ENCODE results near the gene SPATA17.
"Not testable (repeated sequence)": the region's sequence is repeated elsewhere in the genome, so short reads cannot be mapped to it uniquely, and the experiment has no call there.

SPATA17 gene

DNA sequence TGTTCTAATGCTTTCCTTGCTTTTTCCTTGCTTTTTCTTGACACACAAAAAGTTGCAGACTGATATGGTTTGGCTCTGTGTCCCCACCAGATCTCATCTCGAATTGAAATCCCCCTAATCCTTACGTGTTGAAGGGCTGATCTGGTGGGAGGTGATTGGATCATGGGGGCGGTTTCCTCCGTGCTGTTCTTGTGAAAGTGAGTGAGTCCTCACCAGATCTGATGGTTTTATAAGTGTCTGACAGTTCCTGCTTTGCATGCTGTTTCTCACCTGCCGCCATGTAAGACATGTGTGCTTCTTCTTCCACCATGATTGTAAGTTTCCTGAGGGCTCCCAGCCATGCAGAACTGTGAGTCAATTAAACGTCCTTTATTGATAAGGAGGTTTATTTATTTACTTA lies 11.3 kb downstream of the SPATA17 start:
- DNase-seq, result no peak
- no peak overlapping the region for H3K27ac Mint-ChIP-seq
- peaks cover 23 to 41% of the 10 kb centered on the region in 2 donors for H3K27me3 Mint-ChIP-seq
- peaks cover 0 to 2% of the 10 kb centered on the region in 2 donors for H3K9me3 Mint-ChIP-seq
- ATAC-seq (replicated peaks), result no peak
- H3K36me3 Mint-ChIP-seq, result no peaks in the 10 kb centered on the region
- H3K4me1 Mint-ChIP-seq, result no peaks in the 10 kb centered on the region
- H3K4me3 Mint-ChIP-seq, result no peak overlapping the region

- Mint-ChIP-seq H3K36me3 (no peaks in the 10 kb centered on the region), H3K9me3 (no peaks in the 10 kb centered on the region), H3K4me3 (no peak overlapping the region), H3K4me1 (no peaks in the 10 kb centered on the region), H3K27me3 (peaks cover 9 to 18% of the 10 kb centered on the region in 2 donors), H3K27ac (no peak overlapping the region)
- DNase-seq (no peak), ATAC-seq (replicated peaks) (no peak)
These were observed 16.6 kb downstream of the SPATA17 start for GRCh38 chr1:217647791-217648190.

GRCh38 chr1:217650674-217651073 lies 19.5 kb downstream of the SPATA17 start:
- no peaks in the 10 kb centered on the region for H3K4me1 Mint-ChIP-seq
- no peaks in the 10 kb centered on the region for H3K9me3 Mint-ChIP-seq
- H3K36me3 Mint-ChIP-seq, result no peaks in the 10 kb centered on the region
- peaks cover 8 to 12% of the 10 kb centered on the region in 2 donors for H3K27me3 Mint-ChIP-seq
- H3K27ac Mint-ChIP-seq, result no peak overlapping the region
- no peak overlapping the region for H3K4me3 Mint-ChIP-seq
- DNase-seq (no peak), ATAC-seq (replicated peaks) (no peak)

DNA sequence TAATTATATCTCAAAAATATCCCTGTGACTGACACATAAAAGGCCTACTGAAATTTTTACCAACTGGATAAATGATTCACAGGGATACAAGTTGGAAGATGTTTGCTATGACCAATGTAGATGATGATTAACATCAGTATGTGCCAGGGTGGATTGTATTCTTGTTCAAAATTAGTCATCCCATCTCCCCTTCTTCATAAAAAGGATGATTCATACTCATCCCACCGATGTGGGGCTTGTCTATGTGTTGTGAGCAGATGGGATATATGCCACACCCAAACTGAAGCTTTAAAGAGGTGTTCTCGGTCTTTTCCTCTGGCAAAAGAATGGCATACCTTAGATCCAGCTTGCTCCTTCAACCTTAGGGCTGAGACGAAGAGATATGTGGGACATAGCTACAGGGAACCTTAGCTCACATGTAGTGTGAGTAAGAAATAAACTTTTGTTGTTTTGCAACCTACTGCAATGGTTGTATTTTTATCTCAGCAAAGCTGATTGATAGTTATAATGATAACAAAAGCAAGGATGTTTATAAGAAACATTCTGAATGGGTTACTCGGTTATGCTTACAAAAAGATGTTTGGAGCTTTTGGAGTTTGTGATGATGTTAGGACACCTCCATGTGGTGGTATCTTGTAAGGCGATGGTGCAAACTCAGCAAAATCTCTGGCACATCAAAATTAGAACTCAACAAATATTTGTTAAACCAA lies 29.4 kb downstream of the SPATA17 start:
- H3K9me3 Mint-ChIP-seq, result peaks cover 0 to 3% of the 10 kb centered on the region in 2 donors
- peak in 1 of 2 donors; percentile 34 for ATAC-seq (replicated peaks)
- DNase-seq, result no peak
- no peaks in the 10 kb centered on the region for H3K4me1 Mint-ChIP-seq
- peaks cover 0 to 13% of the 10 kb centered on the region in 2 donors for H3K27me3 Mint-ChIP-seq
- no peak overlapping the region for H3K4me3 Mint-ChIP-seq
- no peak overlapping the region for H3K27ac Mint-ChIP-seq
- H3K36me3 Mint-ChIP-seq, result no peaks in the 10 kb centered on the region

GRCh38 chr1:217661407-217661806 lies 30.3 kb downstream of the SPATA17 start:
- no peaks in the 10 kb centered on the region for H3K4me1 Mint-ChIP-seq
- no peak overlapping the region for H3K27ac Mint-ChIP-seq
- H3K36me3 Mint-ChIP-seq, result no peaks in the 10 kb centered on the region
- H3K4me3 Mint-ChIP-seq, result no peak overlapping the region
- DNase-seq (no peak), ATAC-seq (replicated peaks) (no peak)
- H3K27me3 Mint-ChIP-seq, result peaks cover 0 to 13% of the 10 kb centered on the region in 2 donors
- H3K9me3 Mint-ChIP-seq, result peaks cover 0 to 3% of the 10 kb centered on the region in 2 donors

DNA sequence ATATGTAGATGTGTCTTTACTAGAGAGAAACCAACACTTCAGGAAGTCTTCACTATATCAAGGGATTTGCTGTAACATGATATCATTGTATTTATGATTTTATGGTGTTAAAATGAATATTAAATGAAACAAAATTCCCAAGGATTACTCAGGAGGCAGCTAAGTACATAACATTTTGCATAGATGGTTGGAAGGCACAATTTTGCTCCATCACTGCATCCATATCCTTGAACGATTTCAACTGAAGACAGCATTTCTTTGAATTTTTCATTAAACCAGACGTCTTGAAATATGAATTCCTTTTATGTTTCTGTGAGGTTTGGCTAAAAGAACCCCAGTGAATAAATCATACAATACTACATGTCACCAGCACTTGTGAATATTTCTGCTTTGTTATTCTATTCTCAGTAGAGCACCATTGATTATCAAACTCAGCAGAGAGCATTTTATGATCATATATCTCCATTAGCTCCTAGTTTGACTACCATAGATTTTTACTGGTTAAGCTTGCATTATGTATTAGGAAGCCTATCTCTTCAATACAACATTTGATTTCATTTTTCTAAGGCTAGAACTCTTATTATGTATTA lies 37.3 kb downstream of the SPATA17 start:
- Mint-ChIP-seq H3K27ac (no peak overlapping the region), H3K4me3 (no peak overlapping the region), H3K27me3 (peaks cover 5 to 12% of the 10 kb centered on the region in 2 donors), H3K36me3 (no peaks in the 10 kb centered on the region), H3K9me3 (no peaks in the 10 kb centered on the region), H3K4me1 (peaks cover 0 to 2% of the 10 kb centered on the region in 2 donors)
- ATAC-seq (replicated peaks), result no peak
- DNase-seq, result no peak

DNA sequence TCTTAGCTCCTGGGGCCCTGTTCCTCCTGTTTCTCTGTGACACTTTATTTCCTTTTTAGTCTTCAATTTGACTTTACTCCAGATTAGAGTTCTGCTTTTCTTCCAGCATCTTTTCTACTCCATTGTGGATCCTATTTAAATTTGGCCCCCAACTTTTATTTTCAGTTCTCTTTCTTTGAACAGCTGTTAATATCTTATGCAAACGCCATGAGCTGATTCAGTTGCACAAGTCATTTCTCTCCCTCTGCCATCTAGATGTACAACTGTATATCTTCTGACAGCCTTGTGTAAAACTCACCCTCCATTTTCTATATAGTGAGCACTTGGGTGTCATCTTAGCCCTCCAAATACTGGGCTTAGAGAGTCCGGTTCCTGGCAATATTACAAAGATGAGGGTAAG lies 42.2 kb downstream of the SPATA17 start:
- DNase-seq (no peak), ATAC-seq (replicated peaks) (no peak)
- Mint-ChIP-seq H3K4me1 (peaks cover 0 to 5% of the 10 kb centered on the region in 2 donors), H3K27ac (no peak overlapping the region), H3K27me3 (peaks cover 5 to 6% of the 10 kb centered on the region in 2 donors), H3K36me3 (no peaks in the 10 kb centered on the region), H3K4me3 (no peak overlapping the region), H3K9me3 (no peaks in the 10 kb centered on the region)

DNA sequence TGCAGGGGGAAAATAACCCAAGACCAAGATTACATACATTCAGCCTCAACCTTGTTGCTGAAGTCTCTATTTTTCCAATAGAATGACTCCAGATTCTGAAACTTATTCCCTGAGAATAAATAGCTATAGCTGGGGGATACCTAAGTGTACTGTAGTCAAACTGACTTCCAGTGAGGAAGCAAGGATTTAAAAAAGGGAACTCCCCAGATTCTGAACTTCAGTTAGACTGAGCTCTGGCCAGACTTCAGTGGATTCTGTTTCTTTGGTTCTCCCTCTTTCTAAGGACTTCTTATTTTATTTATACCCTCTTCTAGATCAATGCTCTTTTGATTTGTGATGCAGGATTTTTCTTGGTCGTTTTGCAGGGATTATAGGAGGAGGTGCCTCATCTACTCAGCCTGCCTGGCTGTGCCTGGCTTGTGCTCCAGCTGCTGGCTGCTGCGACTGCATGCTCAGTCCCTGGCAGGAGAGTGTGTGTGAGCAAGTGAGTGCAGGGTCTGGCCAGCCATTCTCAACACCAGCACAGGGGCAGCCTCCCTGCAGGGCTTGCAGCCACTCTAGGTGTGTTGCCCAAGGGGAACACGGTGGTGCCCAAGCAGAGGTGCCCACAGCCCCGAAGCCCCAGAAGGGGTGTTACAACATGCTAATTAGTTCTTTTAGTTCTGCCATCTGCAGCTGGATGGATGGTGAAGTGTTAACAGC lies 43.0 kb downstream of the SPATA17 start:
- DNase-seq (no peak), ATAC-seq (replicated peaks) (no peak)
- Mint-ChIP-seq H3K27me3 (peaks cover 5 to 6% of the 10 kb centered on the region in 2 donors), H3K36me3 (no peaks in the 10 kb centered on the region), H3K9me3 (no peaks in the 10 kb centered on the region), H3K4me1 (peaks cover 0 to 5% of the 10 kb centered on the region in 2 donors), H3K4me3 (no peak overlapping the region), H3K27ac (no peak overlapping the region)

DNA sequence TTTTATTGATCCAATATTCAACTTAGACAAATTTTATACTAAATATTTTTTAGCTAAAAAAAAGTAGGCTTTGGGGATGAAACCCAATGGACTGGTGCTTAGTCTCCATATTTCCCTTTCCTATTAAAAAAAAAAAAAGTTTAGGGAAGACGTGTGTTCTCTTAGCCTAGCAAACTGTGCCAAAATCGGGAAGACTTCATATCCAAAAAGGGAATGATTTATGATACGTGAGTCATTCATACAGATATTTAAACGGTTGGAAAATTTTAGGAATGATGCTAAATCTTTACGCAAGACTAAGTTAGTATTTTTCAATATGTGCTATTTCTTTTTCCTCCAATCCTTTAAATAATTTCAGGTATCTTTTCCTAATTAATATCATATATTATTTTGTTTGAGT lies 50.7 kb downstream of the SPATA17 start:
- no peaks in the 10 kb centered on the region for H3K4me1 Mint-ChIP-seq
- ATAC-seq (replicated peaks), result no peak
- no peak overlapping the region for H3K27ac Mint-ChIP-seq

GRCh38 chr1:217687511-217687910 lies 56.4 kb downstream of the SPATA17 start:
- Mint-ChIP-seq H3K4me1 (no peaks in the 10 kb centered on the region), H3K27me3 (no peaks in the 10 kb centered on the region), H3K36me3 (no peaks in the 10 kb centered on the region), H3K4me3 (no peak overlapping the region), H3K9me3 (no peaks in the 10 kb centered on the region), H3K27ac (no peak overlapping the region)
- DNase-seq (no peak), ATAC-seq (replicated peaks) (no peak)

More for the DNA sequence above, 50.7 kb downstream of the SPATA17 start:
- Mint-ChIP-seq H3K4me3 (no peak overlapping the region), H3K27me3 (no peaks in the 10 kb centered on the region), H3K36me3 (no peaks in the 10 kb centered on the region), H3K9me3 (no peaks in the 10 kb centered on the region)
- no peak for DNase-seq

GRCh38 chr1:217696140-217696539 lies 65.0 kb downstream of the SPATA17 start:
- not testable (repeated sequence) for ATAC-seq (replicated peaks); DNase-seq; H3K9me3 Mint-ChIP-seq; H3K27ac Mint-ChIP-seq; H3K27me3 Mint-ChIP-seq; H3K4me3 Mint-ChIP-seq; H3K4me1 Mint-ChIP-seq; H3K36me3 Mint-ChIP-seq

DNA sequence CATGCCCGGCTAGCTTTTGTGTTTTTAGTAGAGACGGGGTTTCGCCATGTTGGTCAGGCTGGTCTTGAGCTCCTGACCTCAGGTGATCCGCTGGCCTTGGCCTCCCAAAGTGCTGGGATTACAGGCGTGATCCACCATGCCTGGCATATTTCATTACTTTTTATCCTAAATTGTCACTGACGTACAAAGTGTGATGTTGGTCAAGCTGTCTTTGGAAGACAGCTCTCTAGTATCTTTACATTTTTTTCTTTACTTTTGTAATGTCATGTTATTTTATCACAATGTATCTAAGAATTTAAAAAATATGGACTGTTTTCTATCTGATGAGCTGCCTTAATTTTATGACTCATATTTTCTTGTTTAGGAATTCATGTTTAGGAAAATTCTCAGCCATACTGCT lies 72.2 kb downstream of the SPATA17 start:
- H3K27ac Mint-ChIP-seq, result no peak overlapping the region
- no peak for DNase-seq
- H3K9me3 Mint-ChIP-seq, result peaks cover 0 to 17% of the 10 kb centered on the region in 2 donors
- H3K4me3 Mint-ChIP-seq, result no peak overlapping the region
- no peaks in the 10 kb centered on the region for H3K27me3 Mint-ChIP-seq
- ATAC-seq (replicated peaks), result no peak
- no peaks in the 10 kb centered on the region for H3K36me3 Mint-ChIP-seq
- H3K4me1 Mint-ChIP-seq, result no peaks in the 10 kb centered on the region

DNA sequence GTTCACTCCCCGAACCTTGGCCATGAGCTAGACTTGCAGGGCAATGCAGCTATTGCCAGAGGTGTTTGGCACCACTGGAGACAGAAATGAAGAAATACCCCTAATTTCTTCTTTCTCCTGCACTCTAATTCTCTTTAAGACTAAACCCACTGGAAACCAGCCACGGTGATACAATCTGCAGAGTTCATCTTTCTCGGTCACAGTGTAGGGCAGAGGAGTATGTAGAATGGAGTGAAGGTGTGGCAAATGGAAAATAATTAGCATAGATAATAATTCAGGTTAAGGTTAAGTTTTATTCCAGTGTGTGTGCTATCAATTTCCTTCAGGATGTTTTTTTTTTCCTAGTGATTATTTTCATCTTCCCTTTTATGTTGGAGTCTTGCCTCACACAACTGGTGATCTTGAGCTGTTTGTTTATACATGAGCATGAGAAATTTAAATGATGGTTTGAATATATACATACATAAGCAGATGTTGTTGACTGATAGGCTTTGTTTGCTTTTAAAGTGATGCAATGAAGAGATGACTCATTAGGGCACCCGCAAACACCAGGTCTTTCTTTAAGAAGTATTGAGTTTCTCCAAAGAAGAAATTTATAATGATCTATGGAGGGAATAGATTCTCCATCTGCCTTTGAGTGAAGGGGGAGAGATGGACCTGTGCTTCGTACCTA lies 81.9 kb downstream of the SPATA17 start:
- Mint-ChIP-seq H3K27me3 (no peaks in the 10 kb centered on the region), H3K9me3 (no peaks in the 10 kb centered on the region), H3K36me3 (no peaks in the 10 kb centered on the region), H3K4me3 (no peak overlapping the region), H3K4me1 (no peaks in the 10 kb centered on the region), H3K27ac (no peak overlapping the region)
- no peak for ATAC-seq (replicated peaks)
- DNase-seq, result no peak

- Mint-ChIP-seq H3K27me3 (no peaks in the 10 kb centered on the region), H3K27ac (no peak overlapping the region), H3K4me3 (no peak overlapping the region), H3K36me3 (no peaks in the 10 kb centered on the region), H3K9me3 (peaks cover 0 to 1% of the 10 kb centered on the region in 2 donors), H3K4me1 (no peaks in the 10 kb centered on the region)
- no peak for DNase-seq
- no peak for ATAC-seq (replicated peaks)
These were observed 84.5 kb downstream of the SPATA17 start for GRCh38 chr1:217715681-217716080.

Data from stimulated activated naive B cell treated with anti-CD40 and anti-IgM and Interleukin-4, amounts not matched to agents 10 μg/mL and 1 μg/mL and 100 μg/mL, for 72 hours (primary cell).